Mesendoderm (in vitro differentiated cells): ENCODE measurements around the gene NBPF26.
A peak's percentile ranks its signal among the peaks of the same experiment; 100 is the strongest.
"Not testable (repeated sequence)": the region's sequence is repeated elsewhere in the genome, so short reads cannot be mapped to it uniquely, and the experiment has no call there.

ENCODE experiments used
- DNase-seq: peaks from one replicate; pipeline ENCODE4 v3.0.0; 2013
- H2AK5ac ChIP-seq: 2 replicates; pipeline ENCODE4 v1.6.1; 2013; ENCODE audit warnings: low read length, inconsistent platforms
- H2BK120ac ChIP-seq: 2 replicates; pipeline ENCODE4 v1.6.1; 2013; ENCODE audit warnings: low read depth, mild to moderate bottlenecking, low read length, moderate library complexity, mixed read lengths
- H2BK15ac ChIP-seq: replicated peaks from 2 replicates; pipeline ENCODE4 v1.6.1; 2013; ENCODE audit warnings: low read depth, mild to moderate bottlenecking, moderate library complexity
- H2BK5ac ChIP-seq: 2 replicates; pipeline ENCODE4 v1.6.1; 2013; ENCODE audit warnings: low read length, inconsistent platforms
- H3K18ac ChIP-seq: 2 replicates; pipeline ENCODE4 v1.6.1; 2013; ENCODE audit warnings: mild to moderate bottlenecking, low read length, mixed read lengths
- H3K23ac ChIP-seq: one replicate; pipeline ENCODE4 v1.6.1; 2013; ENCODE audit warnings: low read length
- H3K27ac ChIP-seq: 2 replicates; pipeline ENCODE4 v1.5.1; 2013; ENCODE audit warnings: low read depth, mild to moderate bottlenecking, inconsistent platforms, low read length, moderate library complexity
- H3K27me3 ChIP-seq: 2 replicates; pipeline ENCODE4 v1.6.1; 2013; ENCODE audit warnings: low read length, control low read depth, mild to moderate bottlenecking, inconsistent platforms; ENCODE audit not compliant: insufficient read depth, poor library complexity
- H3K36me3 ChIP-seq: 2 replicates; pipeline ENCODE4 v1.6.1; 2013; ENCODE audit warnings: low read length, inconsistent platforms; ENCODE audit not compliant: control insufficient read depth, insufficient read depth
- H3K4ac ChIP-seq: one replicate; pipeline ENCODE4 v1.6.1; 2013; ENCODE audit warnings: low read depth, mild to moderate bottlenecking, low read length, moderate library complexity
- H3K4me1 ChIP-seq: 2 replicates; pipeline ENCODE4 v1.6.1; 2013; ENCODE audit warnings: low read depth, low read length, inconsistent platforms; ENCODE audit not compliant: control insufficient read depth
- H3K4me2 ChIP-seq: 2 replicates; pipeline ENCODE4 v1.6.1; 2013; ENCODE audit warnings: low read length
- H3K4me3 ChIP-seq: 2 replicates; pipeline ENCODE4 v1.5.1; 2013; ENCODE audit warnings: mild to moderate bottlenecking, low read length
- H3K56ac ChIP-seq: one replicate; pipeline ENCODE4 v1.6.1; 2013; ENCODE audit warnings: low read length
- H3K79me1 ChIP-seq: 2 replicates; pipeline ENCODE4 v1.6.1; 2013; ENCODE audit warnings: low read length, inconsistent platforms
- H3K79me2 ChIP-seq: 2 replicates; pipeline ENCODE4 v1.6.1; 2013; ENCODE audit warnings: mild to moderate bottlenecking, low read length; ENCODE audit not compliant: control insufficient read depth, insufficient read depth
- H3K9ac ChIP-seq: 2 replicates; pipeline ENCODE4 v1.6.1; 2013; ENCODE audit warnings: low read length, inconsistent platforms
- H4K5ac ChIP-seq: one replicate; pipeline ENCODE4 v1.6.1; 2013; ENCODE audit warnings: low read length
- H4K8ac ChIP-seq: one replicate; pipeline ENCODE4 v1.6.1; 2013; ENCODE audit warnings: low read depth, mild to moderate bottlenecking, control low read depth, low read length, moderate library complexity
- WGBS: extraction: QIAGEN DNeasy Blood & Tissue Kit; methylation state at CpG from one replicate; pipeline ENCODE4 v1.1.7; 2013; ENCODE audit warnings: low lambda C conversion rate, missing lambda C conversion rate; ENCODE audit not compliant: insufficient coverage; ENCODE audit errors: extremely low coverage; 5-methylcytosine and 5-hydroxymethylcytosine counted together

NBPF26 gene

GRCh38 chr1:120849400-120850286, 125.9 kb downstream of the NBPF26 start:
- no CpG with 5 or more reads among the region's 27 CpGs for WGBS
- H3K9ac ChIP-seq, H3K79me1 ChIP-seq, H2BK15ac ChIP-seq, H3K18ac ChIP-seq, H3K23ac ChIP-seq, H2AK5ac ChIP-seq, H3K4me3 ChIP-seq, H3K4me1 ChIP-seq, H3K4me2 ChIP-seq, H3K4ac ChIP-seq, H3K27ac ChIP-seq, H3K27me3 ChIP-seq, H3K79me2 ChIP-seq, H2BK120ac ChIP-seq, DNase-seq, H3K36me3 ChIP-seq, H3K56ac ChIP-seq, H4K5ac ChIP-seq, H4K8ac ChIP-seq, H2BK5ac ChIP-seq: not testable (repeated sequence)

GRCh38 chr1:120850287-120850536, 126.5 kb downstream of the NBPF26 start:
- not testable (repeated sequence) for H3K27ac ChIP-seq
- DNase-seq, result peak; percentile 76

GRCh38 chr1:120850537-120851421, 127.0 kb downstream of the NBPF26 start:
- not testable (repeated sequence) for H3K79me1 ChIP-seq, H3K56ac ChIP-seq, H2BK120ac ChIP-seq, H3K27me3 ChIP-seq, H3K4me1 ChIP-seq, H3K27ac ChIP-seq, H3K4me2 ChIP-seq, H4K8ac ChIP-seq, H2BK5ac ChIP-seq, H3K4me3 ChIP-seq, H4K5ac ChIP-seq, H2AK5ac ChIP-seq, H3K4ac ChIP-seq, H2BK15ac ChIP-seq, H3K36me3 ChIP-seq, H3K9ac ChIP-seq, H3K23ac ChIP-seq, H3K79me2 ChIP-seq, H3K18ac ChIP-seq
- WGBS, result no CpG with 5 or more reads among the region's 50 CpGs
- DNase-seq, result peak; percentile 97

More at GRCh38 chr1:120850287-120850536, 126.5 kb downstream of the NBPF26 start:
- not testable (repeated sequence) for H3K4me1 ChIP-seq, H3K9ac ChIP-seq, H4K8ac ChIP-seq, H3K4me2 ChIP-seq, H3K56ac ChIP-seq, H3K27me3 ChIP-seq, H3K79me1 ChIP-seq, H2AK5ac ChIP-seq, H3K36me3 ChIP-seq, H3K4me3 ChIP-seq, H4K5ac ChIP-seq, H3K23ac ChIP-seq, H3K4ac ChIP-seq, H2BK120ac ChIP-seq, H3K79me2 ChIP-seq, H3K18ac ChIP-seq, H2BK5ac ChIP-seq, H2BK15ac ChIP-seq
- no CpG with 5 or more reads among the region's 8 CpGs for WGBS

GRCh38 chr1:120858144-120858543, 134.4 kb downstream of the NBPF26 start:
- H3K36me3 ChIP-seq, H3K79me1 ChIP-seq: not testable (repeated sequence)
- no CpG with 5 or more reads among the region's 2 CpGs for WGBS

GRCh38 chr1:120859615-120860234, 136.0 kb downstream of the NBPF26 start:
- H2AK5ac ChIP-seq, H4K8ac ChIP-seq, H3K9ac ChIP-seq, H3K4ac ChIP-seq, H3K4me1 ChIP-seq, H3K18ac ChIP-seq, DNase-seq, H3K23ac ChIP-seq, H3K79me1 ChIP-seq, H3K27me3 ChIP-seq, H2BK5ac ChIP-seq, H3K27ac ChIP-seq, H3K36me3 ChIP-seq, H3K4me3 ChIP-seq, H4K5ac ChIP-seq, H3K79me2 ChIP-seq, H3K56ac ChIP-seq, H2BK15ac ChIP-seq, H2BK120ac ChIP-seq, H3K4me2 ChIP-seq: not testable (repeated sequence)
- WGBS, result no CpG with 5 or more reads among the region's 8 CpGs

More at GRCh38 chr1:120858144-120858543, 134.4 kb downstream of the NBPF26 start:
- H3K9ac ChIP-seq, H3K27ac ChIP-seq, H3K18ac ChIP-seq, DNase-seq, H3K27me3 ChIP-seq, H4K5ac ChIP-seq, H2BK5ac ChIP-seq, H3K4ac ChIP-seq, H4K8ac ChIP-seq, H2BK120ac ChIP-seq, H3K23ac ChIP-seq, H3K56ac ChIP-seq, H2BK15ac ChIP-seq, H3K4me1 ChIP-seq, H2AK5ac ChIP-seq, H3K4me2 ChIP-seq, H3K4me3 ChIP-seq, H3K79me2 ChIP-seq: not testable (repeated sequence)
